Measurements from ENCODE around the gene CHCT1. TPM values are rescaled to one million over a fixed set of nuclear protein-coding genes. Genes with fewer than 3 reads are reported as not detected.

Gene CHCT1
- total and polyA plus RNA-seq, 2 donors (not counting 3 experiments of a cell fraction or from before 2014, with no cell fraction given) = not detected

GRCh38 chr17:60388742-60389141 lies 33.5 kb upstream of the CHCT1 start:
- CTCF ChIA-PET = interaction anchor here (1.1 to 1.4 kb wide), 2 partner anchors 16 to 247 kb away, joined by 3 read pairs; no protein-coding TSS in a partner anchor
- Histone ChIP-seq H3K9me1 (replicated peaks; ENCODE audit: control insufficient read depth, extremely low read depth, insufficient read depth, low read length) (no peaks in the 10 kb centered on the region), H3K9ac (replicated peaks; ENCODE audit: extremely low read depth, insufficient read depth, low read length) (no peak overlapping the region), H3K4me1 (ENCODE audit: control insufficient read depth, extremely low read depth, insufficient read depth, low read length) (peaks cover 22% of the 10 kb centered on the region), H4K20me1 (replicated peaks; ENCODE audit: control insufficient read depth, extremely low read depth, insufficient read depth, low read length) (peaks cover 10% of the 10 kb centered on the region), H3K9me3 (replicated peaks; ENCODE audit: control insufficient read depth, insufficient read depth, low read length) (no peaks in the 10 kb centered on the region), H3K27ac (ENCODE audit: insufficient read depth, low read depth, low read length) (no peak overlapping the region), H3K4me2 (ENCODE audit: insufficient read depth, low read length) (no peak overlapping the region), H3K27me3 (ENCODE audit: control insufficient read depth in 2 of 2, insufficient read depth in 2 of 2, low read length in 2 of 2) (no peaks in the 10 kb centered on the region), H2AFZ (ENCODE audit: low read depth, low read length) (no peak overlapping the region), H3K4me3 (replicated peaks in 1 of 3; ENCODE audit: insufficient read depth in 1 of 3, low read depth in 1 of 3, low read length in 3 of 3) (no peak overlapping the region), H3K36me3 (ENCODE audit: control insufficient read depth in 2 of 2, extremely low read depth in 1 of 2, insufficient read depth in 2 of 2, low read length in 2 of 2) (no peaks in the 10 kb centered on the region), H3K79me2 (ENCODE audit: control insufficient read depth, insufficient read depth, low read length) (peaks cover 74% of the 10 kb centered on the region)
- no TSS peak for BruUV-seq (replicated peaks)
- DNase-seq (ENCODE audit: low read depth, low spot score) (no peak), FAIRE-seq (no peak)
- TF ChIP-seq JUN (IDR thresholded peaks at IDR 0.05; ENCODE audit: borderline replicate concordance, insufficient read depth, insufficient read length, low read depth) = no peak
- no peak for TF ChIP-seq MYC (IDR thresholded peaks at IDR 0.05; ENCODE audit: low read depth, low read length)
- TF ChIP-seq POLR2A (IDR thresholded peaks at IDR 0.05; ENCODE audit: low read depth, low read length) = no peak
- TF ChIP-seq POLR2AphosphoS5 (IDR thresholded peaks at IDR 0.05; ENCODE audit: insufficient read depth, low read depth, low read length) = no peak
- no peak for TF ChIP-seq GATA2 (IDR thresholded peaks at IDR 0.05; ENCODE audit: insufficient read depth, insufficient read length, low read depth, low read length)
- TF ChIP-seq EZH2 (IDR thresholded peaks at IDR 0.05; ENCODE audit: borderline replicate concordance, low read depth, low read length, severe bottlenecking) = no peak
- TF ChIP-seq FOS (IDR thresholded peaks at IDR 0.05; ENCODE audit: borderline replicate concordance, insufficient read depth, low read length) = no peak
- TF ChIP-seq MAX (IDR thresholded peaks at IDR 0.05; ENCODE audit: insufficient read depth, insufficient read length) = no peak
- no peak for TF ChIP-seq CTCF (IDR thresholded peaks at IDR 0.05; ENCODE audit: extremely low read depth in 1 of 2, insufficient read depth in 1 of 2, low read depth in 1 of 2, low read length in 2 of 2)
- intact Hi-C loops (cut with micrococcal nuclease) (no loop called here), dilution Hi-C loops (cut with MboI; ENCODE audit: extremely low pct_ligation_motif_present, low sequenced_read_pairs) (no loop called here)
- POLR2A ChIA-PET = no interaction called here
